GM21786 (cell line): ENCODE results near the gene PCCA.

Experiments
- ATAC-seq: cut with Tn5 transposase; IDR thresholded peaks from one replicate; pipeline ENCODE4 v1.9.1; 2021; ENCODE audit not compliant: unreplicated experiment

PCCA gene

GRCh38 chr13:100534147-100534843 lies 445.4 kb downstream of the PCCA start:
- ATAC-seq = no peak

- no peak for ATAC-seq
Observed at GRCh38 chr13:100534911-100535310, 446.0 kb downstream of the PCCA start.

- no peak for ATAC-seq
Observed at GRCh38 chr13:100535426-100536135, 446.7 kb downstream of the PCCA start.

- no peak for ATAC-seq
Observed at GRCh38 chr13:100536643-100537180, 447.8 kb downstream of the PCCA start.

GRCh38 chr13:100537486-100537885 lies 448.6 kb downstream of the PCCA start:
- ATAC-seq = no peak

- no peak for ATAC-seq
Observed at GRCh38 chr13:100537951-100538462, 449.1 kb downstream of the PCCA start.

GRCh38 chr13:100540621-100541020 lies 451.7 kb downstream of the PCCA start:
- ATAC-seq = no peak

- ATAC-seq = no peak
Observed at GRCh38 chr13:100541897-100542825, 453.3 kb downstream of the PCCA start.

- ATAC-seq = peak; percentile 85
Observed at GRCh38 chr13:100542826-100543156, 453.9 kb downstream of the PCCA start.

GRCh38 chr13:100543872-100544602 lies 455.1 kb downstream of the PCCA start:
- ATAC-seq = no peak

- no peak for ATAC-seq
Observed at GRCh38 chr13:100544866-100545683, 456.2 kb downstream of the PCCA start.

GRCh38 chr13:100545684-100546061 lies 456.8 kb downstream of the PCCA start:
- ATAC-seq = no peak

GRCh38 chr13:100546713-100547405 lies 458.0 kb downstream of the PCCA start:
- no peak for ATAC-seq

- ATAC-seq = no peak
Observed at GRCh38 chr13:100547791-100548201, 458.9 kb downstream of the PCCA start.

GRCh38 chr13:100549316-100549715 lies 460.4 kb downstream of the PCCA start:
- ATAC-seq = no peak

- ATAC-seq = no peak
Observed at GRCh38 chr13:100552755-100553154, 463.9 kb downstream of the PCCA start.

GRCh38 chr13:100559886-100560285 lies 471.0 kb downstream of the PCCA start:
- no peak for ATAC-seq

- ATAC-seq = no peak
Observed at GRCh38 chr13:100560498-100561157, 471.7 kb downstream of the PCCA start.

GRCh38 chr13:100561158-100561499 lies 472.2 kb downstream of the PCCA start:
- no peak for ATAC-seq
